GM18873 (cell line): ENCODE data around the gene ITGA2.
"Not testable (repeated sequence)": the region's sequence is repeated elsewhere in the genome, so short reads cannot be mapped to it uniquely, and the experiment has no call there.

Experiments used
- ATAC-seq: cut with Tn5 transposase; IDR thresholded peaks from one replicate; pipeline ENCODE4 v1.9.1; 2021; ENCODE audit warnings: mild to moderate bottlenecking, moderate library complexity, moderate number of reproducible peaks; ENCODE audit not compliant: unreplicated experiment, low FRiP score

The ITGA2 gene

GRCh38 chr5:52989025-52989780 is at the start of gene ITGA2:
Gene ITGA2 (plus strand): TSS chr5:52989352. CDS start chr5:52989469, 117 bp downstream.
- peak; percentile 54 for ATAC-seq

GRCh38 chr5:52943285-52943684 is 45.9 kb upstream of the ITGA2 start:
- ATAC-seq: peak; percentile 54

- no peak for ATAC-seq
Observed at GRCh38 chr5:52943808-52944207, 45.3 kb upstream of the ITGA2 start.

- ATAC-seq: no peak
Observed at GRCh38 chr5:52945040-52945439, 44.1 kb upstream of the ITGA2 start.

GRCh38 chr5:52947208-52947607 is 41.9 kb upstream of the ITGA2 start:
- no peak for ATAC-seq

- no peak for ATAC-seq
Observed at GRCh38 chr5:52947851-52948250, 41.3 kb upstream of the ITGA2 start.

GRCh38 chr5:52948418-52949076 is 40.6 kb upstream of the ITGA2 start:
- peak; percentile 100 for ATAC-seq

- ATAC-seq: no peak
Observed at GRCh38 chr5:52950686-52951085, 38.5 kb upstream of the ITGA2 start.

GRCh38 chr5:52952483-52952882 is 36.7 kb upstream of the ITGA2 start:
- no peak for ATAC-seq

- no peak for ATAC-seq
Observed at GRCh38 chr5:52956014-52956413, 33.1 kb upstream of the ITGA2 start.

GRCh38 chr5:52956915-52957747 is 32.0 kb upstream of the ITGA2 start:
- ATAC-seq: peak; percentile 81

GRCh38 chr5:52961274-52961681 is 27.9 kb upstream of the ITGA2 start:
- ATAC-seq: no peak

GRCh38 chr5:52963636-52964035 is 25.5 kb upstream of the ITGA2 start:
- no peak for ATAC-seq

- ATAC-seq: no peak
Observed at GRCh38 chr5:52964138-52964537, 25.0 kb upstream of the ITGA2 start.

GRCh38 chr5:52976157-52976556 is 13.0 kb upstream of the ITGA2 start:
- not testable (repeated sequence) for ATAC-seq

- no peak for ATAC-seq
Observed at GRCh38 chr5:52977264-52977897, 11.8 kb upstream of the ITGA2 start.

GRCh38 chr5:52981507-52981906 is 7.6 kb upstream of the ITGA2 start:
- no peak for ATAC-seq

GRCh38 chr5:52983731-52984636 is 5.2 kb upstream of the ITGA2 start:
- ATAC-seq: no peak

- no peak for ATAC-seq
Observed at GRCh38 chr5:52985306-52985705, 3.8 kb upstream of the ITGA2 start.
